GM23338 (cell line): Measurements from ENCODE around the gene PARVB. TPM values are rescaled to one million over a fixed set of nuclear protein-coding genes. Genes with fewer than 3 reads are reported as not detected.

Experiments
- ATAC-seq: fragments of 200-7000 bp; cut with Tn5 transposase; 3 replicates; pipeline ENCODE4 v1.9.1; 2020
- DNase-seq: peaks from one replicate; pipeline ENCODE4 v3.0.0-alpha.2; 2015; ENCODE audit warnings: low spot score
- H2AFZ ChIP-seq: fragments of 200-600 bp; sonication (generic); 2 replicates; pipeline ENCODE4 v1.8.0; 2016; ENCODE audit warnings: antibody characterized with exemption, mild to moderate bottlenecking, moderate library complexity
- H3F3A ChIP-seq: fragments of 200-600 bp; sonication (generic); replicated peaks from 2 replicates; pipeline ENCODE4 v1.8.0; 2017; ENCODE audit warnings: antibody characterized with exemption, mixed run types, low read depth
- H3K27ac ChIP-seq: fragments of 200-600 bp; sonication (generic); 2 replicates; pipeline ENCODE4 v1.6.1; 2016; ENCODE audit warnings: low read depth
- H3K27me3 ChIP-seq: fragments of 200-600 bp; sonication (generic); 2 replicates; pipeline ENCODE4 v1.8.0; 2016; ENCODE audit warnings: mild to moderate bottlenecking, mixed run types, moderate library complexity; ENCODE audit not compliant: insufficient read depth
- H3K36me3 ChIP-seq: fragments of 200-600 bp; sonication (generic); 2 replicates; pipeline ENCODE4 v1.8.0; 2016; ENCODE audit warnings: mild to moderate bottlenecking; ENCODE audit not compliant: insufficient read depth
- H3K4me1 ChIP-seq: fragments of 200-600 bp; sonication (generic); 2 replicates; pipeline ENCODE4 v1.8.0; 2016; ENCODE audit warnings: mild to moderate bottlenecking, moderate library complexity; ENCODE audit not compliant: insufficient read depth
- H3K4me2 ChIP-seq: fragments of 200-600 bp; sonication (generic); 2 replicates; pipeline ENCODE4 v1.7.1; 2017; ENCODE audit warnings: mixed run types
- H3K4me3 ChIP-seq: fragments of 200-600 bp; sonication (generic); 2 replicates; pipeline ENCODE4 v1.6.1; 2016; ENCODE audit warnings: mixed run types
- H3K79me2 ChIP-seq: fragments of 200-600 bp; sonication (generic); replicated peaks from 2 replicates; pipeline ENCODE4 v1.8.0; 2017; ENCODE audit warnings: mild to moderate bottlenecking; ENCODE audit not compliant: insufficient read depth
- H3K9me2 ChIP-seq: fragments of 200-600 bp; sonication (generic); 2 replicates; pipeline ENCODE4 v1.8.0; 2017; ENCODE audit not compliant: insufficient read depth
- H4K20me1 ChIP-seq: fragments of 200-600 bp; sonication (generic); replicated peaks from 2 replicates; pipeline ENCODE4 v1.8.0; 2017; ENCODE audit warnings: mild to moderate bottlenecking; ENCODE audit not compliant: insufficient read depth
- H3K27ac Mint-ChIP-seq: 2 replicates; pipeline ENCODE4 v1.8.0; 2020; ENCODE audit warnings: inconsistent platforms, mild to moderate bottlenecking, moderate library complexity, mixed read lengths
- H3K27me3 Mint-ChIP-seq: 3 replicates; pipeline ENCODE4 v1.8.0; 2022; ENCODE audit warnings: low read depth, mild to moderate bottlenecking, moderate library complexity, mixed read lengths, inconsistent platforms; ENCODE audit not compliant: insufficient read depth, poor library complexity
- H3K36me3 Mint-ChIP-seq: 3 replicates; pipeline ENCODE4 v1.8.0; 2021; ENCODE audit warnings: low read depth, mild to moderate bottlenecking, inconsistent platforms, moderate library complexity, mixed read lengths
- H3K4me1 Mint-ChIP-seq: 3 replicates; pipeline ENCODE4 v1.8.0; 2020; ENCODE audit warnings: mild to moderate bottlenecking, inconsistent platforms, mixed read lengths
- H3K4me3 Mint-ChIP-seq: 3 replicates; pipeline ENCODE4 v1.8.0; 2021; ENCODE audit warnings: moderate library complexity, mild to moderate bottlenecking, inconsistent platforms, mixed read lengths
- H3K9me3 Mint-ChIP-seq: 3 replicates; pipeline ENCODE4 v1.8.0; 2020; ENCODE audit warnings: moderate library complexity, mild to moderate bottlenecking, inconsistent platforms, mixed read lengths
- CREB1 ChIP-seq: fragments of 250-450 bp; sonication (Bioruptor Pico); IDR thresholded peaks from 2 replicates; pipeline ENCODE4 v1.5.0; 2020; ENCODE audit warnings: low read depth, mild to moderate bottlenecking, moderate library complexity
- EZH2 ChIP-seq: fragments of 200-600 bp; sonication (generic); IDR thresholded peaks from one replicate; pipeline ENCODE4 v1.8.0; 2017; ENCODE audit warnings: antibody characterized with exemption, mild to moderate bottlenecking, low read depth; ENCODE audit not compliant: unreplicated experiment
- EZH2phosphoT487 ChIP-seq: fragments of 200-600 bp; sonication (generic); IDR thresholded peaks from one replicate; pipeline ENCODE4 v1.8.1; 2018; ENCODE audit warnings: antibody characterized with exemption; ENCODE audit not compliant: unreplicated experiment
- JUNB ChIP-seq: IDR thresholded peaks from one replicate; pipeline ENCODE4 v1.6.1; 2016; ENCODE audit warnings: antibody characterized with exemption; ENCODE audit not compliant: unreplicated experiment
- NANOG ChIP-seq: IDR thresholded peaks from 2 replicates; pipeline ENCODE4 v1.6.1; 2016; ENCODE audit warnings: antibody characterized with exemption, borderline replicate concordance
- POLR2AphosphoS5 ChIP-seq: IDR thresholded peaks from 2 replicates; pipeline ENCODE4 v1.6.1; 2016; ENCODE audit warnings: antibody characterized with exemption, low read depth
- STAT1 ChIP-seq: IDR thresholded peaks from one replicate; pipeline ENCODE4 v1.6.1; 2016; ENCODE audit warnings: antibody characterized with exemption; ENCODE audit not compliant: unreplicated experiment
- ZNF114 ChIP-seq: fragments of 250-450 bp; sonication (Bioruptor Pico); IDR thresholded peaks from 2 replicates; pipeline ENCODE4 v1.5.0; 2020; ENCODE audit warnings: mild to moderate bottlenecking, moderate library complexity
- ZNF331 ChIP-seq: fragments of 250-450 bp; sonication (Bioruptor Pico); IDR thresholded peaks from 2 replicates; pipeline ENCODE4 v1.5.0; 2020; ENCODE audit warnings: low read depth, mild to moderate bottlenecking, moderate library complexity
- polyA plus RNA-seq: library from polyadenylated mRNA; unstranded; fragments of >200 nt; fragmentation: Nextera tagmentation; extraction: Ambion mirVana; gene quantifications from 2 replicates; pipeline ENCODE4 v1.2.1, GENCODE V29; 2016
- total RNA-seq: library from RNA; depleted of rRNA; stranded (reverse); fragments of >200 nt; shearing (Covaris generic); gene quantifications from 2 replicates; pipeline ENCODE4 v1.2.3, GENCODE V29; 2014
- TF ChIP-seq, protein P1 (sequence below): fragments of 250-450 bp; sonication (Bioruptor Pico); IDR thresholded peaks from 2 replicates; pipeline ENCODE4 v1.5.0; 2020; ENCODE audit warnings: mild to moderate bottlenecking, moderate library complexity
- TF ChIP-seq, protein P2 (sequence below): IDR thresholded peaks from 2 replicates; pipeline ENCODE4 v1.6.1; 2016; ENCODE audit warnings: antibody characterized with exemption
- TF ChIP-seq, protein P3 (sequence below), 2 experiments: fragments of 200-600 bp in 1 of 2; sonication (generic) in 1 of 2; conservative IDR thresholded peaks; 2 replicates each; pipeline versions ENCODE4 v1.5.1 to v1.6.1; 2016 to 2017; ENCODE audit warnings: antibody characterized with exemption in 2 of 2, low read depth in 2 of 2, mild to moderate bottlenecking in 2 of 2, moderate library complexity in 1 of 2
- TF ChIP-seq, protein P4 (sequence below): IDR thresholded peaks from one replicate; pipeline ENCODE4 v1.6.1; 2018; ENCODE audit warnings: antibody characterized with exemption; ENCODE audit not compliant: unreplicated experiment

PARVB gene
- total and polyA plus RNA-seq, 2 experiments from 2014 or later: 4.3 to 7.7 TPM

DNA sequence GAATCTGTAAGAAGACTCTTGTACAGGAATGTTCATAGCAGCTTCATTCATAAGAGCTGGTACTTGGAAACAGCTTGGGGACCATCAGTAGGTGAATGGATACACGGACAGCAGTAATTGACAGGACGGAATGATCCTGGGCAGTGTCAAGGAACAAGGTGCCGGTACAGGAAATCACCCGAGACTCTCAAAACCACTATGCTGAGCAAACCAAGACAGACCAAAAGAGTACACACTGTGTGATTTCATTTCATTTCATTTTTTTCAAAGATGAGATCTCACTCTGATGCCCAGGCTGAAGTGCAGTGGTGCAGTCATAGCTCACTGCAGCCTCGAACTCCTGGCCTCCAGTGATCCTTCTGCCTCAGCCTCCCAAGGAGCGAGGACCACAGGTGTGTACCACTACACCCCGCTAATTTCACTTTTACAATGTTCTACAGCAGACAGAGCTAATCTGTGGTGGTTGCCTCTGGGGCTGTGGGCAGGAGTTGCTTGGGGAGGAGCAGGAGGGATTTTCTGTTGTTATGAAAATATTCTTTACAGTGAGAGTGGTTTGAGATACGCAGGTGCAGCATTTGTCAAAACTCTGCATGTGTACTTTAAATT is 15.6 kb downstream of the PARVB start:
- H4K20me1 ChIP-seq: no peaks in the 10 kb centered on the region
- H3K27ac ChIP-seq: no peak overlapping the region
- H3F3A ChIP-seq: no peaks in the 10 kb centered on the region
- no peaks in the 10 kb centered on the region for H3K27me3 ChIP-seq
- H3K36me3 ChIP-seq: no peaks in the 10 kb centered on the region
- H3K4me1 ChIP-seq: no peaks in the 10 kb centered on the region
- H3K4me1 Mint-ChIP-seq: no peaks in the 10 kb centered on the region
- ATAC-seq: no peak
- H3K4me3 Mint-ChIP-seq: no peak overlapping the region
- H3K4me2 ChIP-seq: no peak overlapping the region
- H3K79me2 ChIP-seq: no peaks in the 10 kb centered on the region
- no peaks in the 10 kb centered on the region for H3K9me3 Mint-ChIP-seq
- H3K9me2 ChIP-seq: no peaks in the 10 kb centered on the region
- TF ChIP-seq ZNF114 (CRISPR knock-in tag) (no peak), POLR2AphosphoS5 (no peak), EZH2phosphoT487 (no peak), JUNB (no peak), STAT1 (no peak), ZNF331 (CRISPR knock-in tag) (no peak), NANOG (no peak), CREB1 (CRISPR knock-in tag) (no peak), EZH2 (no peak)
- TF ChIP-seq, protein P1, sequence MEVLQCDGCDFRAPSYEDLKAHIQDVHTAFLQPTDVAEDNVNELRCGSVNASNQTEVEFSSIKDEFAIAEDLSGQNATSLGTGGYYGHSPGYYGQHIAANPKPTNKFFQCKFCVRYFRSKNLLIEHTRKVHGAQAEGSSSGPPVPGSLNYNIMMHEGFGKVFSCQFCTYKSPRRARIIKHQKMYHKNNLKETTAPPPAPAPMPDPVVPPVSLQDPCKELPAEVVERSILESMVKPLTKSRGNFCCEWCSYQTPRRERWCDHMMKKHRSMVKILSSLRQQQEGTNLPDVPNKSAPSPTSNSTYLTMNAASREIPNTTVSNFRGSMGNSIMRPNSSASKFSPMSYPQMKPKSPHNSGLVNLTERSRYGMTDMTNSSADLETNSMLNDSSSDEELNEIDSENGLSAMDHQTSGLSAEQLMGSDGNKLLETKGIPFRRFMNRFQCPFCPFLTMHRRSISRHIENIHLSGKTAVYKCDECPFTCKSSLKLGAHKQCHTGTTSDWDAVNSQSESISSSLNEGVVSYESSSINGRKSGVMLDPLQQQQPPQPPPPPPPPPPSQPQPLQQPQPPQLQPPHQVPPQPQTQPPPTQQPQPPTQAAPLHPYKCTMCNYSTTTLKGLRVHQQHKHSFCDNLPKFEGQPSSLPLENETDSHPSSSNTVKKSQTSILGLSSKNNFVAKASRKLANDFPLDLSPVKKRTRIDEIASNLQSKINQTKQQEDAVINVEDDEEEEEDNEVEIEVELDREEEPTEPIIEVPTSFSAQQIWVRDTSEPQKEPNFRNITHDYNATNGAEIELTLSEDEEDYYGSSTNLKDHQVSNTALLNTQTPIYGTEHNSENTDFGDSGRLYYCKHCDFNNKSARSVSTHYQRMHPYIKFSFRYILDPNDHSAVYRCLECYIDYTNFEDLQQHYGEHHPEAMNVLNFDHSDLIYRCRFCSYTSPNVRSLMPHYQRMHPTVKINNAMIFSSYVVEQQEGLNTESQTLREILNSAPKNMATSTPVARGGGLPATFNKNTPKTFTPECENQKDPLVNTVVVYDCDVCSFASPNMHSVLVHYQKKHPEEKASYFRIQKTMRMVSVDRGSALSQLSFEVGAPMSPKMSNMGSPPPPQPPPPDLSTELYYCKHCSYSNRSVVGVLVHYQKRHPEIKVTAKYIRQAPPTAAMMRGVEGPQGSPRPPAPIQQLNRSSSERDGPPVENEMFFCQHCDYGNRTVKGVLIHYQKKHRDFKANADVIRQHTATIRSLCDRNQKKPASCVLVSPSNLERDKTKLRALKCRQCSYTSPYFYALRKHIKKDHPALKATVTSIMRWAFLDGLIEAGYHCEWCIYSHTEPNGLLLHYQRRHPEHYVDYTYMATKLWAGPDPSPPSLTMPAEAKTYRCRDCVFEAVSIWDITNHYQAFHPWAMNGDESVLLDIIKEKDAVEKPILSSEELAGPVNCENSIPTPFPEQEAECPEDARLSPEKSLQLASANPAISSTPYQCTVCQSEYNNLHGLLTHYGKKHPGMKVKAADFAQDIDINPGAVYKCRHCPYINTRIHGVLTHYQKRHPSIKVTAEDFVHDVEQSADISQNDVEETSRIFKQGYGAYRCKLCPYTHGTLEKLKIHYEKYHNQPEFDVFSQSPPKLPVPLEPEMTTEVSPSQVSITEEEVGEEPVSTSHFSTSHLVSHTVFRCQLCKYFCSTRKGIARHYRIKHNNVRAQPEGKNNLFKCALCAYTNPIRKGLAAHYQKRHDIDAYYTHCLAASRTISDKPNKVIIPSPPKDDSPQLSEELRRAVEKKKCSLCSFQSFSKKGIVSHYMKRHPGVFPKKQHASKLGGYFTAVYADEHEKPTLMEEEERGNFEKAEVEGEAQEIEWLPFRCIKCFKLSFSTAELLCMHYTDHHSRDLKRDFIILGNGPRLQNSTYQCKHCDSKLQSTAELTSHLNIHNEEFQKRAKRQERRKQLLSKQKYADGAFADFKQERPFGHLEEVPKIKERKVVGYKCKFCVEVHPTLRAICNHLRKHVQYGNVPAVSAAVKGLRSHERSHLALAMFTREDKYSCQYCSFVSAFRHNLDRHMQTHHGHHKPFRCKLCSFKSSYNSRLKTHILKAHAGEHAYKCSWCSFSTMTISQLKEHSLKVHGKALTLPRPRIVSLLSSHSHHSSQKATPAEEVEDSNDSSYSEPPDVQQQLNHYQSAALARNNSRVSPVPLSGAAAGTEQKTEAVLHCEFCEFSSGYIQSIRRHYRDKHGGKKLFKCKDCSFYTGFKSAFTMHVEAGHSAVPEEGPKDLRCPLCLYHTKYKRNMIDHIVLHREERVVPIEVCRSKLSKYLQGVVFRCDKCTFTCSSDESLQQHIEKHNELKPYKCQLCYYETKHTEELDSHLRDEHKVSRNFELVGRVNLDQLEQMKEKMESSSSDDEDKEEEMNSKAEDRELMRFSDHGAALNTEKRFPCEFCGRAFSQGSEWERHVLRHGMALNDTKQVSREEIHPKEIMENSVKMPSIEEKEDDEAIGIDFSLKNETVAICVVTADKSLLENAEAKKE (CRISPR knock-in tag): no peak
- TF ChIP-seq, protein P2, sequence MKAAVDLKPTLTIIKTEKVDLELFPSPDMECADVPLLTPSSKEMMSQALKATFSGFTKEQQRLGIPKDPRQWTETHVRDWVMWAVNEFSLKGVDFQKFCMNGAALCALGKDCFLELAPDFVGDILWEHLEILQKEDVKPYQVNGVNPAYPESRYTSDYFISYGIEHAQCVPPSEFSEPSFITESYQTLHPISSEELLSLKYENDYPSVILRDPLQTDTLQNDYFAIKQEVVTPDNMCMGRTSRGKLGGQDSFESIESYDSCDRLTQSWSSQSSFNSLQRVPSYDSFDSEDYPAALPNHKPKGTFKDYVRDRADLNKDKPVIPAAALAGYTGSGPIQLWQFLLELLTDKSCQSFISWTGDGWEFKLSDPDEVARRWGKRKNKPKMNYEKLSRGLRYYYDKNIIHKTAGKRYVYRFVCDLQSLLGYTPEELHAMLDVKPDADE: no peak
- TF ChIP-seq, protein P3, sequence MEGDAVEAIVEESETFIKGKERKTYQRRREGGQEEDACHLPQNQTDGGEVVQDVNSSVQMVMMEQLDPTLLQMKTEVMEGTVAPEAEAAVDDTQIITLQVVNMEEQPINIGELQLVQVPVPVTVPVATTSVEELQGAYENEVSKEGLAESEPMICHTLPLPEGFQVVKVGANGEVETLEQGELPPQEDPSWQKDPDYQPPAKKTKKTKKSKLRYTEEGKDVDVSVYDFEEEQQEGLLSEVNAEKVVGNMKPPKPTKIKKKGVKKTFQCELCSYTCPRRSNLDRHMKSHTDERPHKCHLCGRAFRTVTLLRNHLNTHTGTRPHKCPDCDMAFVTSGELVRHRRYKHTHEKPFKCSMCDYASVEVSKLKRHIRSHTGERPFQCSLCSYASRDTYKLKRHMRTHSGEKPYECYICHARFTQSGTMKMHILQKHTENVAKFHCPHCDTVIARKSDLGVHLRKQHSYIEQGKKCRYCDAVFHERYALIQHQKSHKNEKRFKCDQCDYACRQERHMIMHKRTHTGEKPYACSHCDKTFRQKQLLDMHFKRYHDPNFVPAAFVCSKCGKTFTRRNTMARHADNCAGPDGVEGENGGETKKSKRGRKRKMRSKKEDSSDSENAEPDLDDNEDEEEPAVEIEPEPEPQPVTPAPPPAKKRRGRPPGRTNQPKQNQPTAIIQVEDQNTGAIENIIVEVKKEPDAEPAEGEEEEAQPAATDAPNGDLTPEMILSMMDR (conservative IDR thresholded peaks at IDR 0.05; ENCODE audit: low read depth in 2 of 2): no peak
- TF ChIP-seq, protein P4, sequence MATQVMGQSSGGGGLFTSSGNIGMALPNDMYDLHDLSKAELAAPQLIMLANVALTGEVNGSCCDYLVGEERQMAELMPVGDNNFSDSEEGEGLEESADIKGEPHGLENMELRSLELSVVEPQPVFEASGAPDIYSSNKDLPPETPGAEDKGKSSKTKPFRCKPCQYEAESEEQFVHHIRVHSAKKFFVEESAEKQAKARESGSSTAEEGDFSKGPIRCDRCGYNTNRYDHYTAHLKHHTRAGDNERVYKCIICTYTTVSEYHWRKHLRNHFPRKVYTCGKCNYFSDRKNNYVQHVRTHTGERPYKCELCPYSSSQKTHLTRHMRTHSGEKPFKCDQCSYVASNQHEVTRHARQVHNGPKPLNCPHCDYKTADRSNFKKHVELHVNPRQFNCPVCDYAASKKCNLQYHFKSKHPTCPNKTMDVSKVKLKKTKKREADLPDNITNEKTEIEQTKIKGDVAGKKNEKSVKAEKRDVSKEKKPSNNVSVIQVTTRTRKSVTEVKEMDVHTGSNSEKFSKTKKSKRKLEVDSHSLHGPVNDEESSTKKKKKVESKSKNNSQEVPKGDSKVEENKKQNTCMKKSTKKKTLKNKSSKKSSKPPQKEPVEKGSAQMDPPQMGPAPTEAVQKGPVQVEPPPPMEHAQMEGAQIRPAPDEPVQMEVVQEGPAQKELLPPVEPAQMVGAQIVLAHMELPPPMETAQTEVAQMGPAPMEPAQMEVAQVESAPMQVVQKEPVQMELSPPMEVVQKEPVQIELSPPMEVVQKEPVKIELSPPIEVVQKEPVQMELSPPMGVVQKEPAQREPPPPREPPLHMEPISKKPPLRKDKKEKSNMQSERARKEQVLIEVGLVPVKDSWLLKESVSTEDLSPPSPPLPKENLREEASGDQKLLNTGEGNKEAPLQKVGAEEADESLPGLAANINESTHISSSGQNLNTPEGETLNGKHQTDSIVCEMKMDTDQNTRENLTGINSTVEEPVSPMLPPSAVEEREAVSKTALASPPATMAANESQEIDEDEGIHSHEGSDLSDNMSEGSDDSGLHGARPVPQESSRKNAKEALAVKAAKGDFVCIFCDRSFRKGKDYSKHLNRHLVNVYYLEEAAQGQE: no peak
- peaks cover 2% of the 10 kb centered on the region for H3K27me3 Mint-ChIP-seq
- H2AFZ ChIP-seq: no peak overlapping the region
- H3K27ac Mint-ChIP-seq: no peak overlapping the region
- DNase-seq: no peak
- no peaks in the 10 kb centered on the region for H3K36me3 Mint-ChIP-seq
- H3K4me3 ChIP-seq: no peak overlapping the region
